ENCODE data around the gene NRG3.

Gene NRG3

GRCh38 chr10:82453678-82454293 lies 578.8 kb downstream of the NRG3 start:
- DNase-seq (ENCODE audit: low spot score): no peak
- Histone ChIP-seq H3K27ac (no peak overlapping the region), H3K4me3 (no peak overlapping the region)
- TF ChIP-seq CTCF (IDR thresholded peaks at IDR 0.05): no peak

- H3K27ac ChIP-seq: no peak overlapping the region
- TF ChIP-seq CTCF (IDR thresholded peaks at IDR 0.05): no peak
- no peak overlapping the region for H3K4me3 ChIP-seq
- no peak for DNase-seq (ENCODE audit: low spot score)
Measured at GRCh38 chr10:82462910-82463551, 588.0 kb downstream of the NRG3 start.

- no peak for DNase-seq (ENCODE audit: low spot score)
- TF ChIP-seq CTCF (IDR thresholded peaks at IDR 0.05): no peak
- no peak overlapping the region for H3K27ac ChIP-seq
- H3K4me3 ChIP-seq: no peak overlapping the region
Measured at GRCh38 chr10:82463614-82464013, 588.6 kb downstream of the NRG3 start.

- Histone ChIP-seq H3K4me3 (no peak overlapping the region), H3K27ac (no peak overlapping the region)
- no peak for TF ChIP-seq CTCF (IDR thresholded peaks at IDR 0.05)
- DNase-seq (ENCODE audit: low spot score): no peak
Measured at GRCh38 chr10:82464191-82464818, 589.3 kb downstream of the NRG3 start.

GRCh38 chr10:82464966-82465365 lies 590.0 kb downstream of the NRG3 start:
- Histone ChIP-seq H3K4me3 (no peak overlapping the region), H3K27ac (no peak overlapping the region)
- no peak for DNase-seq (ENCODE audit: low spot score)
- TF ChIP-seq CTCF (IDR thresholded peaks at IDR 0.05): no peak

GRCh38 chr10:82468453-82468852 lies 593.5 kb downstream of the NRG3 start:
- no peak for TF ChIP-seq CTCF (IDR thresholded peaks at IDR 0.05)
- Histone ChIP-seq H3K27ac (no peak overlapping the region), H3K4me3 (no peak overlapping the region)
- DNase-seq (ENCODE audit: low spot score): no peak
